HG03575 (cell line): Measurements from ENCODE around the gene TRMT10A.

Experiments used
- ATAC-seq: cut with Tn5 transposase; IDR thresholded peaks from one replicate; pipeline ENCODE4 v1.9.1; 2021; ENCODE audit not compliant: unreplicated experiment, insufficient number of reproducible peaks, low FRiP score; ENCODE audit errors: extremely low read depth

The TRMT10A gene, protein sequence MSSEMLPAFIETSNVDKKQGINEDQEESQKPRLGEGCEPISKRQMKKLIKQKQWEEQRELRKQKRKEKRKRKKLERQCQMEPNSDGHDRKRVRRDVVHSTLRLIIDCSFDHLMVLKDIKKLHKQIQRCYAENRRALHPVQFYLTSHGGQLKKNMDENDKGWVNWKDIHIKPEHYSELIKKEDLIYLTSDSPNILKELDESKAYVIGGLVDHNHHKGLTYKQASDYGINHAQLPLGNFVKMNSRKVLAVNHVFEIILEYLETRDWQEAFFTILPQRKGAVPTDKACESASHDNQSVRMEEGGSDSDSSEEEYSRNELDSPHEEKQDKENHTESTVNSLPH

DNA sequence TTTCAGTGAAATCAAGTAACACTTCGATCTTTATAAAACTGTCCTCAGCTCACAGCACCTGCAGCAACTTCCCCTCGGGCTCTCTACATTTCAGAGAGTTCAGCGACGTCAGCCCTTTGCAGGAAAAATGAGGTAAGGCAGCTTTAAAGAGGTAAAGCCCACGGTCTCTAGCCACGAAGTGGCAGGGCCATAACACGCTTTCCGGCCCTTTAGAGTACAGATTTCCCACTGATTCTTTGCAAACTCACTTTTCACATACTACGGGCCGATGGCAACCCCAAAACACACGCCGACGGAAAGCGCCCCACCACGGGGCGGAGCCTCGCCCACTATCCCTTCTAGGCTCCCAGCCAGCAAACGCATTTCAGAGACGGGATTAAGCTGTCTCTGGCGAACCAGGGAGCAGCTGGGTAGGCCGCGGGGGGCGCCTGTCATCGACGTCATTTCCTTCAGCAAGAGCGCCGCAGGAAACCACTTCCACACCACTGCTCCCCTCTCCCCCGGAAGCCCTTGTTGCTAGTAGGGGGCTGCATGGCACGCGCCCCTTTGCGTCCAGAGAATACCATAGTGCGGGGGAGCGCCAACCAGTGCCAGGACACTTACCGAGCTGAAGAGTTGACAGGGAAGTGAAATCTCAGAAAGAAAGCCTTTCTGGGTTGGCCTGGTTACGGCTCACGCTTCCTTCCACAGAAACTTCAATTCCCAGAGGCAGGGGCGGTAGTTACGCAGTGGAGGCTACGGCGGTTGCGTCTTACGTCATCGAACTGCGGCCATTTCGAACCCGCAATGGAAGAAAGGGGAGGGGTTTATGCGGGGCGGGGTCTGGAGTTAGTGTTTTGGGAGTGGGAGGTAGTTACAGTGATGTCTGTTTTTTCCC is at the start of gene TRMT10A:
Gene TRMT10A (minus strand): TSS at position 730 of the 877 bp plus-strand sequence. CDS start 4,701 bp downstream, outside the sequence.
- ATAC-seq: peak; percentile 92

DNA sequence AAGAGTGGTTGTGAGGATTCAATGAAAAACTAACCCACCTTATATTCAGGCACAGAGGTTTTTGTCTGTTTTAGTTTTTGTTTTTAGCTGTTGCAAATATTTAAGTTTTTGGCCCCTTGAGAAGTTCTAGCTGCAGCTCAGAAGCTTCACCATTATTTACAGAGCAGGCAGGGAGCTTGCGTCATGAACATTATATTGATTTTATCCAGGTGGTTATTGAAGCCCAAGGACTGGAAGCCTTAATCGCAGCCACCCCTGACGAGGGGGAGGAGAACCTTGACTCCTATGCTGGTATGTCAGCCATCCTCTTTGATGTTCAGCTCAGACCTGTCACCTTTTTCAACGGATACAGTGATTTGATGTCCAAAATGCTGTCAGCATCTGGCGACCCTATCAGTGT is 48.9 kb upstream of the TRMT10A start:
- ATAC-seq: no peak

DNA sequence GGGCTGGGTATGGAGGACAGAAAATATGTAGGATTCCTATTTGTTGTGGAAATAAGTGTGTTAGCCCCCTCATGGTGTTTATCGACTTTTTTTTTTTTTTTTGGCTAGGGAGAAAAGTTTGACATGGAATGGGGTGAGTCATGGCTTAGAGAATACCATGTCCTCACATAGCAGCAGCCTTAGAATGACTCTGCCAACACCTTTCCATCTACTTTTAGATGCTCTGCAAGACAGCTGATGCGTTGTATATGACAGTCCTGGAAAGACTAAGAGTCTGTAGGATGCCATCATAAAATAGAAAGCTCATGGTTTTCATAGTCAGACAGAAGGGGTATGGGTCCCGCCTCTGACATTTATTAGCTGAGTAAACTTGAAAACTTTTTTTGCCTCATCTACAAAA is 48.4 kb upstream of the TRMT10A start:
- no peak for ATAC-seq

DNA sequence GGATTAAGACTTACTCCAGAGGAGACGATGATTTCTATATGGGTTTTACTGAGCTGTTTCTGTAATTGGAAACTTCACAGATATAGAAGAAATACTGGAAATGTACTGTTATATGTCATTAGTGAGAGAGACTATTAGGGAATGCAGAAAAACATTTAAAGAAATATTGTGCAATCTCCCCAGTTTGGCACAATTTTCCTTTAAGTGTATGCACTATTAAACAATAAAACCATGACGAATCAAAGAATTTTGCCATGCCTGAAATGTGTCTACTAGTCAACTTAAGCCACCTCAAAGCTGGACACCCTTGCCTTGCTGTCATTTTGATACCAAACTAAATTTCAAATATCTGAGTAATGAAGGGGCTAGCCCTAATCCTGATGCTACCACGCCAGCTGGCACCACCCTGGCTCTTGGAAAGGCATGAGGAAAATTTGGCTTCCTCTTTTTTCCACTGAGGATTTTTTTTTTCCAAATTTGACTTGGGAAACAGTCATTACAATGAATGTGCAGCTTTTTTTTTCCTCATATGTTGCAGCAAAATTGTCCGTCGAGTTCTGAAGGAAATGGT is 46.9 kb upstream of the TRMT10A start:
- no peak for ATAC-seq

DNA sequence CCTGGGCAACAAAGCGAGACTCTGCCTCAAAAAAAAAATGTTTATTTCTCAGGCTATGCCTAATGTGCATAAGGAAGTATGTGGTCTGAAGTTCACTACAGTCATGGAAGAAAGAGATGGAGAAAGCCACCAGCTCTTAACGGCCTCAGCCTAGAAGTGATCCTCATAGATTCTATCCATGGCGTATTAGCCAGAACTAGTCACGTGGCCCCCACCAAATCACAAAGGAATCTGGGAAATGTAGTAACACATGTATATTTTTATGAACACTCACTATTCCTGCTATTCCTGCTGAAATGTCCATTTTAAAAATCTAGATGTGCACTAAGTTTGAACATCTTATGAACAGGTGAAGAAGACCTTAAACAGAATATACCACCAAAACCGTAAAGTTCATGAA is 44.6 kb upstream of the TRMT10A start:
- ATAC-seq: no peak

DNA sequence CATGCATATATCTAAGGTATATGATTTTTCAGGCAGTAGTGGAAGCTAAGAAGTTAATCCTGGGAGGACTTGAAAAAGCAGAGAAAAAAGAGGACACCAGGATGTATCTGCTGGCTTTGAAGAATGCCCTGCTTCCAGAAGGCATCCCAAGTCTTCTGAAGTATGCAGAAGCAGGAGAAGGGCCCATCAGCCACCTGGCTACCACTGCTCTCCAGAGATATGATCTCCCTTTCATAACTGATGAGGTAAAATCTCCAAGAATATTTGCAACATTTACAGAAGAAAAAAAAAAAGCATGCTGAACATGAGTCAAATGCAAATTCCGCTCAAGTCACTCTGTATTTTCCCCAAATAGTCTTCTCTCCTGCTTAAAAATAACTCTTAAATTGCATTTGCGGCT is 42.9 kb upstream of the TRMT10A start:
- no peak for ATAC-seq

DNA sequence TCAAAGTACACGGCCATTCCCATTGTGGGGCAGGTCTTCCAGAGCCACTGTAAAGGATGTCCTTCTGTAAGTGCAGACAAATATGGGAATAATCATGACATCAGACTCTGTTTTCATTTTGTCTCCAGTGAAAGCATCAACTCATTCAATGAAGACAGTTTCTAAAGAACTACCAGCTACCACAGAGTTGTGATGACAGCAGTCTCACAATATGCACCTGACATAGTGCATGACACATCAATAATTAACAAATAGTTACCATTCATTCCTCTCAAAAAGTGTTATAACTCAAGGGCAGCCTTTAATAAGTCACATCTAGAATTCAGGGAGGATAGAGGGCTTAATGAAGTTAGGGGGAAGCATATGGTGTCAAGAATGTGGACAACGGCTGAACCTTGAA is 31.0 kb upstream of the TRMT10A start:
- ATAC-seq: no peak

DNA sequence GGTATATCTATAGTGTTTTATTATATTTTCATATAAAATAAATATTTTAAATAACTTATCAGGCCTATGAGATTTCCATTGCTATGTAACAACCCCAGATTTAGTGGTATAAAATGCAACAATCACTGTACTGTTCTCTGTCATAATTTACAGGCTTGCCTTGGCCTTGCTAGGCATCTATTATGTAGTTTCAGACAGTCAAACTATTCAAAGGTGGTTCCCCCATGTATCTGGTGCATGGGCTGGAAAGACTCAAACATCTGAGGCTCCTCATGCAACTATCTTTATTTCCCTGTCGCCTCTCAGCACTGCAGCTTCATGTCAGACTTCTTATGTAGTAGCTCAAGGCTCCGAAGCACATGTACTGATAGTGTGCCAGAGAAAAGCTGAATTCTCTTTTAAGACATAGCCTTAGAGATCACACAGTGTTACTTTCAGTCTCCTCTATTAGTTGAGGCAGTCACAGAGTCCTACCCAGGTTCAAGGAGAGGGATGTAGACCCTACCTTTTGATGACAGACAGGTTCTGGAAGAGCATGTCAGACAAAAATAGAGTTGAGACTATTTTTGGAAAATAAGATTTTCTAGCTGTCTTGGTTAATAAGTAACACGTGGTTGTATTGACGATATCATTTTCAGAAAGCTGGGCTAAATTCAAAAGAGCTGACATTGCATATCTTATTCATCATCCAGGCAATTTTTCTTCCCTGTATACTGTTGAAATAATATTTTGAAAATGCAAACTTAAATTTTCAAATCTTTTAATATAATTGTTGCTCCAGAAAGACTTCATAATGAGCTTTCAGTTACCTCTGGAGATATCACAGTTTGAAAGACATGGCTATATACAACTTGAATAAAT is 30.2 kb upstream of the TRMT10A start:
- ATAC-seq: no peak

DNA sequence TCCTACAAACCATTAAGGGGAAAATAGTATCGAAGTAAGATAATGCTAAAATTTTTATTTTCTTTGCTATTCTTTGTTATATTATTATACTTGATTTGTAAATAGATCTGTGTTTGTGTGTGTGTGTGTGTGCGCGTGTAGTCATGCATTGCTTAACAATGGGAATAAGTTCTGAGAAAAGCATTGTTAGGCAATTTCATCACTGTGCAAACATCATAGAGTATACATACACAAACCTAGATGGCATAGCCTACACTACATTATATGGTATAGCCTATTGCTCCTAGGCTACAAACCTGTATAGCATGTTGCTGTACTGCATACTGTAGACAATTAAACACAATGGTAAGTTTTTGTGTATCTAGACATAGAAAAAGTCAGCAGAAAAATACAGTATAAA is 27.9 kb upstream of the TRMT10A start:
- ATAC-seq: no peak

DNA sequence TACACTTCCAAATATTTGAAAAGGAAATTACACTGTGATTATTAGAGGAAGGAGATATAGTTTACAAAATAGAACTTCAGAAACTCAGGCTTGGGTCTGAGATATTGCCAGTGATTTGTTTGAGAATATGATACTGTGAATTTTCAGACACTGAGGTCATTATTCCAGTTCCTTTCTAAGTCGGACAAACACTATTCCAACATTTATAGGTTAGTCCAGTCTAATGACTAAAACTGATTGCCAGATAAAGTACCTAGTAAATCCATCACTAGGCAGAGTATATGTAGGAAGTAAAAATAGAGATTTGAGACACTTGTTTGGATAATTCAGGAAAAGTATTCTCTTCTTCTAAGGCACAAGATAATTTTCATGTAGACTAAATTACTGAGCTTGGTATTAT is 24.0 kb upstream of the TRMT10A start:
- ATAC-seq: no peak

DNA sequence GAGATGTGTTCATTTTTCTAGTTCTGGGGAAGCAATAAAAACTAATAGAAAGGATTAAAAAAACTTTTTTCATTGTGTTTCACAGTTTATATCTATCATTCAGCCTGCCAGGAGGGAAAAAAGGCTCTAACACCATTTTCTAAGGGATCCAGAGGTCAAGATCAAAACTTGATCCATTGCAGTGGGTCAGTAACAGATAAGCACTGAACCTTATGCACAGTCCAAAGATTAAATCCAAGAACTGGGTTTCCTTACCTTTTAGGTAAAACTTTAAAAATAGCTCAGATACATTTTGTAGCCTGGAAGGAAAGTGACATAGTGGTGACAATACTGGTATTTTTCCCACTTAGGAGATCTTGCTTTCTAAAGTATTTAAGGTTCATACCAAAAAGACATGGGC is 23.5 kb upstream of the TRMT10A start:
- no peak for ATAC-seq

DNA sequence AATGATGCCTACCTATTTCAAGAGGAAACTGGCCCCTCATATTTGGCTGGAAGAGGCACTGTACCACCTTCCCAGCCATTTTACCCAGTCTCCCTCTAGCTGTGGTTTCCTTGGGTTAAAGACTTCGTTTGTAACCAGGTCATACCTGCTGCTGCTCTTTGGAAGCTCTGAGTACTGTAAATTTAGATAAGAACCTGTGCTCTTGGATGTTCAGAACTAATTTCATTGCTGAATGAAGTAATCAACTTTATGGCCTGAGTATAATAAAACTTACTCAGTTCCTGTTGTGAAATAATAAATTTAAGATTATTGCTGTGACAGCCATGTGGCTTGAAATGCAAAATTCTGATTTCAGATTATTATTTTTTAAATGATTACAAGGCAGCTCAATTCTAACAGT is 23.0 kb upstream of the TRMT10A start:
- no peak for ATAC-seq

DNA sequence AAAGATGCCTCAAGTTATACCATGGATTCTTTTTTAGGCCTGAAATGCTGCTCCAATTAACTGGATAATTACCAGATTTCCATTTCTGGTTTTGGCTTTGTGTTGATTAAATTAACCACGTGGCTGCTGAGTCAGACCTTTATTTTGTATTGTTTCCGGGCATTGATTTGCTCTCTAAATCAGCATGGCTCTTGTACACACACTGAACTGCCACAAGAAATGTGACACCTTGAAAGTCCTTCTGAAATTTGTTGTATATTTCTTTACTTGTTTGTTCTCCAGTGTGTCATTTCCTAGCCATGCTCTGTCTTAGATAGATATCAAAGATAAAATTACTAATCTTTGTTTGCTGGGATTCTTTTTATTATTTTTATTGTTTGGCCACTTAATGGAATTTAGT is 22.5 kb upstream of the TRMT10A start:
- ATAC-seq: no peak

DNA sequence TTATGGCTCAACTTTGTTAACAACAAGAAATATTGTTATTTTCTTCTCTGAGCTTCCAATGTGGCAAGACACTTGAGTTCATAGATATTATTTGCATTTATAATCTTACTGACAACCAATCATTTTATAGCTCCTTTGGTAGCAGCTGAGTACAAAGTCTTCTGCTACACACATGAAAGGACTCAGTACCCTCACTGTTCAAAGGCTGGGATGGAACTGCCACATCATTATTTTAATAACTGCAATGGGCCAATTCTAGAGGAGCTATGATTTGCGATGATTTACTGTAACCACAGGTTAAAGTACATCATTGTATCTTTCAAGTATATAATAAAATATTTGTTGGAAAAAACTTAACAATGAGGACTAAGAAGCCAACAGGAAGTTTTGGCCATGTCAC is 21.7 kb upstream of the TRMT10A start:
- ATAC-seq: no peak

DNA sequence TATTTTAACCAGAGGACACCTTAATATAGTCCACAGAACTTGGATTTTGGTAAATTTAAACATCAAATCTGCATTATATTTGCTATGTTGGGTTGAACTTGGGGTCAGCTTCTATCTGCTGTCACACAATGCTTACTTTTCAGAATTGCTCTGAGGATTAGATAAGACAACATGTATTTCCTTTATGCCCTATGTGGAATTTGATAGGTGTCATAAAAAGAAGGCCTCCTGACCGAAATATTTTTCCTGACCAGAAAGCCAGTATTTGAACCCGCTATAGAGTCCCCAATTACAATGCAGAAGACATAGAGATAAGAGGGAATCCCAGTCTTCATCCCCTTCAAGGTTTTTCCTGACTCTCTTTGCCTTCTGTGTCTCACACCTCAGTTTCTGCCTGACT is 14.9 kb upstream of the TRMT10A start:
- ATAC-seq: no peak

DNA sequence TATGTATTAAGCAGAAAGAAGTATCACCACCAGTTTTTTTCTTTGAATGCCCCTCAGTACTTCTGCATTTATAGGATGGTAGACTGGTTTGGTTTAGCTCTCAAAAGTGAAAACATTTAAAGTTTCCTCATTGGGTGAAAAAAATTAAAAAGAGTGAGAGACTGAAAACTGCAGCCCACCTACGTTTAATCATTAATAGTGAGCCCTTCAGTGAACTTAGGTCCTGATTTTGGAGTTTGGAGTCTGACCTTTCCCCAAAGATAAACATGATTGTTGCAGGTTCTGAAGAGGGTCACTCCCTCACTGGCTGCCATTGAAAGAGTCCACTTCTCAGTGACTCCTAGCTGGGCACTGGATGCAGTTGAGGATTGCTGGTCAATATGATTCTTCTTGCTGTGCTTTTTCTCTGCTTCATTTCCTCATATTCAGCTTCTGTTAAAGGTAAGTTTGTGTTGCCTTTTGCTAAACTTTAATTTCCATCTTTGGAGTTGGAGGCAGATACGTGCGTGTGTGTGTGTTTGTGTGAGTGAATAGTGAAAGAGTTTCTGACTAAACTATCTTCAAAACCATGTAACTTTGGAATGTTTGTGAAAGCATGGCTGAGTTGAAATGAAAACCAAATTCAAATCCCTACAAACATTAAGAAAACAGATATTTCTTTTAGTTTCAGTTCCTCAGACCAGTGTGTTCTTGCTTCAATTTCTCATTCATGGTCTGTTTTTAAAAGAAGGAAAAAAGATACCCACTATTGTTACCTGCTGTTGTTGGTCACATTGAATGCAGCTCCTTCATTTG is 10.9 kb upstream of the TRMT10A start, which contains the start of gene MTTP:
Gene MTTP (plus strand): TSS at position 295 of the 795 bp plus-strand sequence. CDS start 86 bp downstream, at position 381.
- peak; percentile 81 for ATAC-seq

DNA sequence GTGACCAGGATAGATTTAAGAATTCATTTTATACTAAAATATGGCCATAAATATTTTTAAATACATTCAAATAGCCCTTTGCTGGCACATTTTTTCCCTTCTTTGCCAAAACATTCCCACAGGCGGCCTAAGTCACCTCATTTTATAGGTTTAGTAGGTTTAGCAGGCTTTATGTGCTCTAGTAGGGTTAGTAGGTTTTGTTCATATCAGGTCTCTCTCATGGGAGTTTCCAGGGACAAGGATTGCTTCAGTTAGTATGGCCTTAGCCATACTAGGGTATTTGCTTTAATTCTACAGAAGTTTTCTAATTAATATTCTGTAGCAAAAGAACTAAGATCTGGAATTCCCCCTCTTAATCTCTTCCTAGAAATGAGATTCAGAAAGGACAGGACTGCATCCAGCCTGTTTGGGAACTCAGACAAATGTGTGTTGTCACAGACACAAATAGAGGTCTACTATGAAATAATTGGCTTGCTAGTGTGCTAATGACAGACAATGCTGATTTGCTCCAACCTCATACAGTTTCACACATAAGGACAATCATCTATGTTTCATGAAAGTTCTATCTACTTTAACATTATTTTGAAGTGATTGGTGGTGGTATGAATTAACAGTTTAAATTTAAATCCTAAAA is 10.0 kb upstream of the TRMT10A start:
- ATAC-seq: no peak
